ENCODE results near the gene ZDHHC6. TPM values are rescaled to one million over a fixed set of nuclear protein-coding genes. Genes with fewer than 3 reads are reported as not detected.

The ZDHHC6 gene
- total and polyA plus RNA-seq, 2 of the 8 experiments (the other 6 are each of a cell fraction or from before 2014, with no cell fraction given): 13.6 to 27.4 TPM

GRCh38 chr10:112409299-112409698, 37.4 kb downstream of the ZDHHC6 start:
- H4K20me1 ChIP-seq (replicated peaks in 1 of 2; ENCODE audit: control insufficient read depth in 1 of 2, insufficient read depth in 2 of 2, low read length in 2 of 2): no peaks in the 10 kb centered on the region
- FAIRE-seq: no peak

More at GRCh38 chr10:112409299-112409698, 37.4 kb downstream of the ZDHHC6 start:
- no peak overlapping the region for H4K5ac ChIP-seq (ENCODE audit: insufficient read length, low read depth, low read length)
- H3K23me2 ChIP-seq (ENCODE audit: low read depth, low read length): no peaks in the 10 kb centered on the region
- no peaks in the 10 kb centered on the region for H3K79me2 ChIP-seq (ENCODE audit: control insufficient read depth in 1 of 2, insufficient read depth in 2 of 2, low read length in 2 of 2)
- no peak overlapping the region for H3K56ac ChIP-seq (replicated peaks; ENCODE audit: insufficient read length, low read depth, low read length)
- H2BK120ac ChIP-seq (replicated peaks; ENCODE audit: low read depth, low read length): no peak overlapping the region
- ChIA-PET POLR2A (ENCODE audit: partially characterized antibody) (no interaction called here), CTCF (ENCODE audit: partially characterized antibody) (interaction anchor here (0.7 to 1.5 kb wide), 4 partner anchors 9 to 94 kb away, joined by 3 to 4 read pairs (median 3); no protein-coding TSS in a partner anchor)
- no peak overlapping the region for H3K14ac ChIP-seq (ENCODE audit: insufficient read length)
- H3K9ac ChIP-seq (replicated peaks in 1 of 4; ENCODE audit: extremely low read depth in 1 of 4, low read depth in 3 of 4, low read length in 3 of 4): no peak overlapping the region
- H3K23ac ChIP-seq (ENCODE audit: insufficient read length): no peak overlapping the region
- H2BK15ac ChIP-seq (ENCODE audit: low read length): no peak overlapping the region
- no peak overlapping the region for H2BK5ac ChIP-seq (ENCODE audit: low read depth, low read length)
- DNase-seq (ENCODE audit: low read depth in 1 of 2, low spot score in 2 of 2): no peak
- H3K4me1 ChIP-seq (replicated peaks in 1 of 4; ENCODE audit: control insufficient read depth in 3 of 4, insufficient read depth in 4 of 4, low read length in 3 of 4): no peaks in the 10 kb centered on the region
- H3K4me2 ChIP-seq (ENCODE audit: insufficient read depth in 1 of 2, low read depth in 2 of 2, low read length in 2 of 2): no peak overlapping the region
- no peak overlapping the region for H4K8ac ChIP-seq (ENCODE audit: extremely low read depth, insufficient read depth, low read length)
- no peaks in the 10 kb centered on the region for H3K9me3 ChIP-seq (ENCODE audit: insufficient read depth in 2 of 2, low read depth in 1 of 2, low read length in 1 of 2)
- no peak overlapping the region for H3K4me3 ChIP-seq (ENCODE audit: extremely low read depth in 1 of 4, insufficient read depth in 2 of 4, low read depth in 3 of 4, low read length in 4 of 4)
- no peaks in the 10 kb centered on the region for H3K27me3 ChIP-seq (replicated peaks in 1 of 4; ENCODE audit: control insufficient read depth in 3 of 4, extremely low read depth in 1 of 4, insufficient read depth in 3 of 4, low read length in 3 of 4)
- no peak overlapping the region for H3K4ac ChIP-seq (replicated peaks; ENCODE audit: insufficient read length, low read depth, low read length)
- TF ChIP-seq JUND (IDR thresholded peaks at IDR 0.05; ENCODE audit: low read length): no peak
- TF ChIP-seq ATF3 (IDR thresholded peaks at IDR 0.05; ENCODE audit: insufficient read depth, low read depth, low read length): no peak
- no peak for TF ChIP-seq EGR1 (IDR thresholded peaks at IDR 0.05; ENCODE audit: borderline replicate concordance, low read depth, low read length)
- TF ChIP-seq ASH2L (IDR thresholded peaks at IDR 0.05; ENCODE audit: low read length): no peak
- no peak overlapping the region for H4K91ac ChIP-seq (replicated peaks; ENCODE audit: insufficient read length, low read length)
- no peaks in the 10 kb centered on the region for H3K36me3 ChIP-seq (ENCODE audit: control insufficient read depth in 2 of 4, insufficient read depth in 4 of 4, low read length in 3 of 4)
- no peak overlapping the region for H3K18ac ChIP-seq (ENCODE audit: extremely low read depth, low read length)
- 82% methylated on average over 2 of the region's 2 CpGs; no CpG with 5 or more reads in 1 of the 2 experiments for WGBS, 2 experiments (ENCODE audit: extremely low coverage in 1 of 2, insufficient coverage in 1 of 2, insufficient read length in 1 of 2, insufficient replicate concordance in 2 of 2, low coverage in 1 of 2, low lambda C conversion rate in 2 of 2, missing lambda C conversion rate in 1 of 2)
- no peak overlapping the region for H3K27ac ChIP-seq (ENCODE audit: low read depth, low read length)
- no peaks in the 10 kb centered on the region for H3K79me1 ChIP-seq (ENCODE audit: low read depth, low read length)
- H2BK12ac ChIP-seq (ENCODE audit: low read depth, low read length): no peak overlapping the region
- no peak overlapping the region for H2AK5ac ChIP-seq (ENCODE audit: low read depth, low read length)
- no peak overlapping the region for H2BK20ac ChIP-seq (ENCODE audit: low read length)
- no peak overlapping the region for H2AFZ ChIP-seq (ENCODE audit: low read length)

Data from H1 (cell line).